ENCODE measurements around the gene PHOX2B.

- TF ChIP-seq, protein P1, sequence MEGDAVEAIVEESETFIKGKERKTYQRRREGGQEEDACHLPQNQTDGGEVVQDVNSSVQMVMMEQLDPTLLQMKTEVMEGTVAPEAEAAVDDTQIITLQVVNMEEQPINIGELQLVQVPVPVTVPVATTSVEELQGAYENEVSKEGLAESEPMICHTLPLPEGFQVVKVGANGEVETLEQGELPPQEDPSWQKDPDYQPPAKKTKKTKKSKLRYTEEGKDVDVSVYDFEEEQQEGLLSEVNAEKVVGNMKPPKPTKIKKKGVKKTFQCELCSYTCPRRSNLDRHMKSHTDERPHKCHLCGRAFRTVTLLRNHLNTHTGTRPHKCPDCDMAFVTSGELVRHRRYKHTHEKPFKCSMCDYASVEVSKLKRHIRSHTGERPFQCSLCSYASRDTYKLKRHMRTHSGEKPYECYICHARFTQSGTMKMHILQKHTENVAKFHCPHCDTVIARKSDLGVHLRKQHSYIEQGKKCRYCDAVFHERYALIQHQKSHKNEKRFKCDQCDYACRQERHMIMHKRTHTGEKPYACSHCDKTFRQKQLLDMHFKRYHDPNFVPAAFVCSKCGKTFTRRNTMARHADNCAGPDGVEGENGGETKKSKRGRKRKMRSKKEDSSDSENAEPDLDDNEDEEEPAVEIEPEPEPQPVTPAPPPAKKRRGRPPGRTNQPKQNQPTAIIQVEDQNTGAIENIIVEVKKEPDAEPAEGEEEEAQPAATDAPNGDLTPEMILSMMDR (IDR thresholded peaks at IDR 0.05), result no peak
- TF ChIP-seq POLR2A (IDR thresholded peaks at IDR 0.05), result no peak
Observed at GRCh38 chr4:41784191-41784979, 35.9 kb upstream of the PHOX2B start.
